IPS-18c (cell line): ENCODE results near the gene RAG2.
"Not testable (repeated sequence)": the region's sequence is repeated elsewhere in the genome, so short reads cannot be mapped to it uniquely, and the experiment has no call there.

Experiments used
- H3K4me3 ChIP-seq: 2 replicates; pipeline ENCODE4 v1.7.0; 2013; ENCODE audit warnings: low read depth, mild to moderate bottlenecking, low read length, moderate library complexity; ENCODE audit not compliant: insufficient read depth
- H3K9me3 ChIP-seq: one replicate; pipeline ENCODE4 v1.6.1; 2013; ENCODE audit warnings: mild to moderate bottlenecking, low read length, moderate library complexity; ENCODE audit not compliant: control insufficient read depth, insufficient read depth

The RAG2 gene

GRCh38 chr11:36566407-36567053 lies 31.5 kb downstream of the RAG2 start:
- Histone ChIP-seq H3K4me3 (no peak overlapping the region), H3K9me3 (no peaks in the 10 kb centered on the region)

- Histone ChIP-seq H3K4me3 (no peak overlapping the region), H3K9me3 (no peaks in the 10 kb centered on the region)
Observed at GRCh38 chr11:36565031-36565610, 32.9 kb downstream of the RAG2 start.

- Histone ChIP-seq H3K9me3 (no peaks in the 10 kb centered on the region), H3K4me3 (no peak overlapping the region)
Observed at GRCh38 chr11:36564376-36565030, 33.5 kb downstream of the RAG2 start.

DNA sequence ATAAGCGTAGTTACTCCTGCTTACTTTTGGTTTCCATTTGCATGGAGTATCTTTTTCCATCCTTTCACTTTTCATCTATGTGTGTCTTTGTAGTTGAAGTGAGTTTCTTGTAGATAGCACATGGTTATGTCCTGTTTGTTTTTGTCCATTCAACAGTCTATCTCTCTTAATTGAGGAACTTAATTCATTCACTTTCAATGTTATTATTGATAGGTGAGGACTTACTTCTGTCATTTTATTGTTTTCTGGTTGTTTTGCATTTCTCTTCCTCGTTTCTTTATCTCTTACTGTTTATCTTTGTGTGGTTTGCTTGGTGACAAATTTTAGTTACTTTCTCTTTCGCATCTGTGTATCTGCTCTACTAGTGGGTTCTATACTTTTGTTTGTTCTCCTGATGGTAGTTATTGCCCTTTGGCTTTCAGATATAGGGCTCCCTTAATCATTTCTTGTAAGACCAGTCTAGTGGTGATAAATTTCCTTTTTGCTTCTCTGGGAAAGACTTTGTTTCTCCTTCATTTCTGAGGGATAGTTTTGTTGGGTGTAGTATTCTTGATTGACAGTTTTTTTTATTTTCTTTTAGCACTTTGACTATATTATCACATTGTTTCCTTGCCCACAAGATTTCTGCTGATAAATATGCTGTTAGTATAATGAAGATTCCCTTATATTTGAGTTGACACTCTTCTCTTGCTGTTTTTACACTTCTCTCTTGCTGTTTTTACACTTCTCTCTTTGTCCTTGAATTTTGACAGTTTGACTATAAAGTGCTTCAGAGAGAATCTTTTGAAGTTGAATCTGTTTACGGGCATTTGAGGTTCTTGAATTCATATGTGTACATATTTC lies 39.2 kb downstream of the RAG2 start:
- no peaks in the 10 kb centered on the region for H3K9me3 ChIP-seq
- H3K4me3 ChIP-seq, result no peak overlapping the region

DNA sequence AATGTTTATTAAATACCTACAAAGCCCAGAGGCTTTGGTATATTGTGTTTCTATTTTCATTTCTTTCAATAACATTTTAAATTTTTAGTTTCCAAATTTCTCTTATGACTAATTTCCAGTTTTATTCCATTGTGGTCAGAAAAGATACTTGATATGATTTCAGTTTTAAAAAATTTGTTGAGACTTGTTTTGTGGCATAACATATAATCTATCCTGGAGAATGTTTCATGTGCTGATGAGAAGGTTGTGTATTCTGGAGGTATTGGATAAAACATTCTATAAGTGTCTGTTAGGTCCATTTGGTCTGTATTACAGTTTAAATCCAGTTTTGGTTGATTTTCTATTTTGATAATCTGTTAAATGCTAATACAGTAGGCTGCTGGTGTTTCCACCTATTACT lies 40.0 kb downstream of the RAG2 start:
- Histone ChIP-seq H3K9me3 (no peaks in the 10 kb centered on the region), H3K4me3 (no peak overlapping the region)

DNA sequence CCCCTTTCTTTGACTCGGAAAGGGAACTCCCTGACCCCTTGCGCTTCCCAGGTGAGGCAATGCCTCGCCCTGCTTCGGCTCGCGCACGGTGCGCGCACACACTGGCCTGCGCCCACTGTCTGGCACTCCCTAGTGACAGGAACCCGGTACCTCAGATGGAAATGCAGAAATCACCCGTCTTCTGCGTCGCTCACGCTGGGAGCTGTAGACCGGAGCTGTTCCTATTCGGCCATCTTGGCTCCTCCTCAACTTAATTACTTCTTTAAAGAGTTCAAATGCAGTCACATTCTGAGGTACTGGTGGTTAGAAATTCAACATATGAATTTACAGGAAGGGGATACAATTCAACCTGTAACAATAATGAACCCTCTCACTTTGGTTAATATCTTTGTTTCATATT lies 40.6 kb downstream of the RAG2 start:
- not testable (repeated sequence) for H3K9me3 ChIP-seq
- H3K4me3 ChIP-seq, result peak overlapping the region; percentile 24; the same call in 1 of the 2 replicates

DNA sequence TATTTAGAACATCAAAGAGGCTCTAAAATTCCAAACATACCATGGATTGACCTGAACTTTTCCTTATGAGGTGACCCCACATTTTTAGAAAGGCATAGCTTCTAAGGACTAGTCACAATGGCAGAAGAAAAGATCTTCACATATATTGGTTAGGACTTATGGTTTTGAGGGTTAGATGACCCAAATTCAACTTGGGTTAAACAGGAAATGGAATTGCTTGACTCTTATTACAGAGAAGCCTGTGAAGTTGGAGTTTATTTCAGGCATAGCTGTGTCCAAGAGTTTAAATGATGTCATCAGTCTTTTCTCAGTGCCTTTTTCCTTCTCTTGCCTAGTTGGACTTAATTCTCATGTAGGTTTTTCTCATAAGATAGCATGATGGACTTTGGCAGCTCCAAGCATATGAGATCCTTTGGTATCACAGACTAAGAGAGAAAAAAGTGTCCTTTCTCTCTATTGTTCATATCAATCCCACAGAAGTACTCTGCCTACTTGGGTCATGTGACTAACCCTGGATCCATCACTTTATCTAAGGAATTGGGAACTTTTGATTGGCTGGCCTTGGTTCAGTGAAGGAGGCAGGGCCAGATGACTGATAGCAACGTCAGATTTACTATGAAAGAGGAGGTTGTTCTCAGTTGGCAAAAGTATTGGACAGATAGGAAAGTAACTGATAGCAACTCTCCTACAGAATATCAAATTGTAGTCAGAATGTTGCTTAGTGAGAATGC lies 47.5 kb downstream of the RAG2 start:
- H3K9me3 ChIP-seq, result no peaks in the 10 kb centered on the region

More for the DNA sequence above, 47.5 kb downstream of the RAG2 start:
- H3K4me3 ChIP-seq, result no peak overlapping the region
